KMS-11 (cell line): ENCODE results near the gene TRAIP.

Experiments used
- H2AFZ ChIP-seq: fragments of 200-600 bp; sonication (generic); 2 replicates; pipeline ENCODE4 v1.6.1; 2016; ENCODE audit warnings: antibody characterized with exemption, mixed run types, low read depth
- H3K27ac ChIP-seq: fragments of 200-600 bp; sonication (generic); 2 replicates; pipeline ENCODE4 v1.6.1; 2016; ENCODE audit warnings: mild to moderate bottlenecking, mixed run types
- H3K27me3 ChIP-seq: fragments of 200-600 bp; sonication (generic); 2 replicates; pipeline ENCODE4 v1.6.1; 2017; ENCODE audit warnings: mild to moderate bottlenecking, low read depth, mixed run types, moderate library complexity; ENCODE audit not compliant: insufficient read depth
- H3K36me3 ChIP-seq: fragments of 200-600 bp; sonication (generic); 2 replicates; pipeline ENCODE4 v1.6.1; 2017; ENCODE audit warnings: mild to moderate bottlenecking, mixed run types; ENCODE audit not compliant: insufficient read depth
- H3K4me1 ChIP-seq: fragments of 200-600 bp; sonication (generic); 2 replicates; pipeline ENCODE4 v1.6.1; 2016; ENCODE audit warnings: mild to moderate bottlenecking, low read depth, mixed run types; ENCODE audit not compliant: poor library complexity, severe bottlenecking
- H3K4me2 ChIP-seq: fragments of 200-600 bp; sonication (generic); 2 replicates; pipeline ENCODE4 v1.7.0; 2016; ENCODE audit warnings: mild to moderate bottlenecking, mixed run types
- H3K4me3 ChIP-seq: fragments of 200-600 bp; sonication (generic); IDR thresholded peaks from 2 replicates; pipeline ENCODE4 v1.6.1; 2017; ENCODE audit warnings: low read depth, low read length, mixed read lengths; ENCODE audit not compliant: insufficient read depth
- H3K79me2 ChIP-seq: fragments of 200-600 bp; sonication (generic); 2 replicates; pipeline ENCODE4 v1.6.1; 2016; ENCODE audit warnings: low read depth, mixed run types; ENCODE audit not compliant: insufficient read depth
- H3K9ac ChIP-seq: fragments of 200-600 bp; sonication (generic); 2 replicates; pipeline ENCODE4 v1.6.1; 2016; ENCODE audit warnings: mild to moderate bottlenecking, mixed run types
- H4K20me1 ChIP-seq: fragments of 200-600 bp; sonication (generic); 2 replicates; pipeline ENCODE4 v1.6.1; 2016; ENCODE audit warnings: mild to moderate bottlenecking, mixed run types; ENCODE audit not compliant: insufficient read depth
- CTCF ChIP-seq: fragments of 200-600 bp; sonication (generic); conservative IDR thresholded peaks from 2 replicates; pipeline ENCODE4 v1.6.1; 2017; ENCODE audit warnings: low read depth, mild to moderate bottlenecking, antibody characterized with exemption, low read length, moderate library complexity, mixed read lengths

TRAIP gene

GRCh38 chr3:49855662-49856061 lies 702 bp downstream of the TRAIP start:
- Histone ChIP-seq H3K4me3 (no peak overlapping the region), H3K79me2 (peaks cover 14% of the 10 kb centered on the region; the same call in 1 of the 2 replicates), H3K4me1 (no peaks in the 10 kb centered on the region), H3K9ac (peak overlapping the region; percentile 47; the same call in 1 of the 2 replicates), H3K36me3 (no peaks in the 10 kb centered on the region), H4K20me1 (no peaks in the 10 kb centered on the region), H3K4me2 (peak overlapping the region; percentile 86), H3K27me3 (no peaks in the 10 kb centered on the region), H2AFZ (no peak overlapping the region), H3K27ac (0 out of 2 replicates have a peak overlapping the region, but pooled peaks have one; percentile 26)
- no peak for TF ChIP-seq CTCF

- Histone ChIP-seq H4K20me1 (no peaks in the 10 kb centered on the region), H3K27me3 (no peaks in the 10 kb centered on the region), H3K79me2 (no peaks in the 10 kb centered on the region), H2AFZ (no peak overlapping the region), H3K4me2 (no peak overlapping the region), H3K4me1 (no peaks in the 10 kb centered on the region), H3K36me3 (no peaks in the 10 kb centered on the region), H3K9ac (no peak overlapping the region), H3K4me3 (no peak overlapping the region), H3K27ac (no peak overlapping the region)
- no peak for TF ChIP-seq CTCF
Measured at GRCh38 chr3:49845694-49846093, 10.7 kb downstream of the TRAIP start.

GRCh38 chr3:49844464-49845183 lies 11.7 kb downstream of the TRAIP start:
- Histone ChIP-seq H3K4me3 (no peak overlapping the region), H3K27me3 (no peaks in the 10 kb centered on the region), H3K36me3 (no peaks in the 10 kb centered on the region), H3K4me2 (no peak overlapping the region), H3K79me2 (no peaks in the 10 kb centered on the region), H3K4me1 (no peaks in the 10 kb centered on the region), H4K20me1 (no peaks in the 10 kb centered on the region), H3K9ac (no peak overlapping the region), H3K27ac (no peak overlapping the region), H2AFZ (no peak overlapping the region)
- TF ChIP-seq CTCF, result no peak

- Histone ChIP-seq H2AFZ (no peak overlapping the region), H3K36me3 (no peaks in the 10 kb centered on the region)
Measured at GRCh38 chr3:49842843-49843517, 13.4 kb downstream of the TRAIP start.

More at GRCh38 chr3:49842843-49843517, 13.4 kb downstream of the TRAIP start:
- TF ChIP-seq CTCF, result no peak
- Histone ChIP-seq H3K27ac (no peak overlapping the region), H3K4me3 (no peak overlapping the region), H3K9ac (no peak overlapping the region), H4K20me1 (no peaks in the 10 kb centered on the region), H3K4me2 (no peak overlapping the region), H3K79me2 (no peaks in the 10 kb centered on the region), H3K27me3 (no peaks in the 10 kb centered on the region), H3K4me1 (no peaks in the 10 kb centered on the region)
